Measurements from ENCODE around the gene MATK. TPM values are rescaled to one million over a fixed set of nuclear protein-coding genes. Genes with fewer than 3 reads are reported as not detected.

Gene MATK
- total and polyA plus RNA-seq, 10 of the 15 experiments (the other 5 are each of a cell fraction or from before 2014, with no cell fraction given): 0.24 to 2.2 (median 1.1) TPM; not detected in 2

GRCh38 chr19:3750211-3750610 is 36.0 kb downstream of the MATK start:
- in situ Hi-C loops (cut with MboI): no loop called here
- POLR2A ChIA-PET: no interaction called here
- DNase-seq (ENCODE audit: low read depth, low spot score): no peak
- CTCF ChIA-PET: interaction anchor here (0.5 to 1.3 kb wide), 2 partner anchors 13 to 162 kb away, joined by 3 read pairs; partner anchors contain the start of gene MRPL54
- RAD21 ChIA-PET (ENCODE audit: unreplicated experiment): no interaction called here
- Histone ChIP-seq H3K27ac (ENCODE audit: control insufficient read depth, insufficient read depth) (no peak overlapping the region), H3K27me3 (replicated peaks in 1 of 2; ENCODE audit: control insufficient read depth in 2 of 2, insufficient read depth in 2 of 2, low read length in 1 of 2) (no peaks in the 10 kb centered on the region), H3K4me3 (no peak overlapping the region), H3K9ac (ENCODE audit: control insufficient read depth, insufficient read depth, low read length) (no peak overlapping the region), H2AFZ (ENCODE audit: control insufficient read depth, low read depth, low read length) (no peak overlapping the region), H3K36me3 (ENCODE audit: control insufficient read depth in 2 of 2, insufficient read depth in 2 of 2, low read length in 1 of 2) (peaks cover 0 to 5% of the 10 kb centered on the region in 2 experiments; a peak in 1 of 4 replicates), H3K4me1 (ENCODE audit: control insufficient read depth, insufficient read depth, low read length) (no peaks in the 10 kb centered on the region), H3K9me3 (replicated peaks; ENCODE audit: control insufficient read depth, insufficient read depth, low read length) (no peaks in the 10 kb centered on the region), H3K79me2 (ENCODE audit: control insufficient read depth, insufficient read depth, low read length) (no peaks in the 10 kb centered on the region), H4K20me1 (ENCODE audit: control insufficient read depth, insufficient read depth) (no peaks in the 10 kb centered on the region), H3K4me2 (ENCODE audit: control insufficient read depth, insufficient read depth) (no peak overlapping the region)
- ATAC-seq: no peak
- BruUV-seq (replicated peaks): no TSS peak
- intact Hi-C loops (cut with micrococcal nuclease; ENCODE audit: unreplicated experiment): no loop called here
- no peak for TF ChIP-seq SRF (IDR thresholded peaks at IDR 0.05; ENCODE audit: low read depth in 2 of 2, low read length in 2 of 2)
- no peak for TF ChIP-seq STAT3 (IDR thresholded peaks at IDR 0.05; ENCODE audit: low read depth, low read length)
- TF ChIP-seq ZBTB11 (CRISPR knock-in tag; IDR thresholded peaks at IDR 0.05): no peak
- TF ChIP-seq NR2C2 (IDR thresholded peaks at IDR 0.05; ENCODE audit: borderline replicate concordance, control insufficient read depth, insufficient read length, low read depth): no peak
- TF ChIP-seq FOXM1 (IDR thresholded peaks at IDR 0.05; ENCODE audit: low read depth, low read length): no peak
- FAIRE-seq: no peak
- SMC1A ChIA-PET (ENCODE audit: uncharacterized antibody, unreplicated experiment): no interaction called here
- WGBS (ENCODE audit: insufficient coverage, insufficient replicate concordance, low lambda C conversion rate, missing lambda C conversion rate): 100% methylated on average over 2 of the region's 2 CpGs

Measured in GM12878 (cell line).